KMS-11 (cell line): ENCODE results near the gene TMEM163.

Source experiments
- H2AFZ ChIP-seq: fragments of 200-600 bp; sonication (generic); 2 replicates; pipeline ENCODE4 v1.6.1; 2016; ENCODE audit warnings: antibody characterized with exemption, mixed run types, low read depth
- H3K27ac ChIP-seq: fragments of 200-600 bp; sonication (generic); 2 replicates; pipeline ENCODE4 v1.6.1; 2016; ENCODE audit warnings: mild to moderate bottlenecking, mixed run types
- H3K27me3 ChIP-seq: fragments of 200-600 bp; sonication (generic); 2 replicates; pipeline ENCODE4 v1.6.1; 2017; ENCODE audit warnings: mild to moderate bottlenecking, low read depth, mixed run types, moderate library complexity; ENCODE audit not compliant: insufficient read depth
- H3K36me3 ChIP-seq: fragments of 200-600 bp; sonication (generic); 2 replicates; pipeline ENCODE4 v1.6.1; 2017; ENCODE audit warnings: mild to moderate bottlenecking, mixed run types; ENCODE audit not compliant: insufficient read depth
- H3K4me1 ChIP-seq: fragments of 200-600 bp; sonication (generic); 2 replicates; pipeline ENCODE4 v1.6.1; 2016; ENCODE audit warnings: mild to moderate bottlenecking, low read depth, mixed run types; ENCODE audit not compliant: poor library complexity, severe bottlenecking
- H3K4me2 ChIP-seq: fragments of 200-600 bp; sonication (generic); 2 replicates; pipeline ENCODE4 v1.7.0; 2016; ENCODE audit warnings: mild to moderate bottlenecking, mixed run types
- H3K4me3 ChIP-seq: fragments of 200-600 bp; sonication (generic); IDR thresholded peaks from 2 replicates; pipeline ENCODE4 v1.6.1; 2017; ENCODE audit warnings: low read depth, low read length, mixed read lengths; ENCODE audit not compliant: insufficient read depth
- H3K79me2 ChIP-seq: fragments of 200-600 bp; sonication (generic); 2 replicates; pipeline ENCODE4 v1.6.1; 2016; ENCODE audit warnings: low read depth, mixed run types; ENCODE audit not compliant: insufficient read depth
- H3K9ac ChIP-seq: fragments of 200-600 bp; sonication (generic); 2 replicates; pipeline ENCODE4 v1.6.1; 2016; ENCODE audit warnings: mild to moderate bottlenecking, mixed run types
- H4K20me1 ChIP-seq: fragments of 200-600 bp; sonication (generic); 2 replicates; pipeline ENCODE4 v1.6.1; 2016; ENCODE audit warnings: mild to moderate bottlenecking, mixed run types; ENCODE audit not compliant: insufficient read depth
- CTCF ChIP-seq: fragments of 200-600 bp; sonication (generic); conservative IDR thresholded peaks from 2 replicates; pipeline ENCODE4 v1.6.1; 2017; ENCODE audit warnings: low read depth, mild to moderate bottlenecking, antibody characterized with exemption, low read length, moderate library complexity, mixed read lengths

The TMEM163 gene

GRCh38 chr2:134550566-134551164 lies 168.1 kb downstream of the TMEM163 start:
- no peaks in the 10 kb centered on the region for H3K36me3 ChIP-seq
- H3K27me3 ChIP-seq = no peaks in the 10 kb centered on the region
- H3K4me2 ChIP-seq = no peak overlapping the region
- no peak overlapping the region for H2AFZ ChIP-seq
- H3K27ac ChIP-seq = no peak overlapping the region
- H3K79me2 ChIP-seq = no peaks in the 10 kb centered on the region
- TF ChIP-seq CTCF = no peak
- no peaks in the 10 kb centered on the region for H4K20me1 ChIP-seq
- H3K4me1 ChIP-seq = no peaks in the 10 kb centered on the region
- no peak overlapping the region for H3K4me3 ChIP-seq
- H3K9ac ChIP-seq = no peak overlapping the region

- Histone ChIP-seq H3K36me3 (no peaks in the 10 kb centered on the region), H3K27ac (no peak overlapping the region), H3K4me1 (no peaks in the 10 kb centered on the region), H4K20me1 (no peaks in the 10 kb centered on the region), H3K27me3 (no peaks in the 10 kb centered on the region), H3K4me3 (no peak overlapping the region), H3K9ac (no peak overlapping the region), H3K4me2 (no peak overlapping the region), H3K79me2 (no peaks in the 10 kb centered on the region), H2AFZ (no peak overlapping the region)
- TF ChIP-seq CTCF = no peak
These were observed 169.7 kb downstream of the TMEM163 start for GRCh38 chr2:134549104-134549503.

- Histone ChIP-seq H3K4me2 (no peak overlapping the region), H3K9ac (no peak overlapping the region), H2AFZ (no peak overlapping the region), H3K4me3 (no peak overlapping the region), H3K27ac (no peak overlapping the region), H3K79me2 (no peaks in the 10 kb centered on the region), H3K36me3 (no peaks in the 10 kb centered on the region), H4K20me1 (no peaks in the 10 kb centered on the region), H3K4me1 (no peaks in the 10 kb centered on the region), H3K27me3 (no peaks in the 10 kb centered on the region)
- TF ChIP-seq CTCF = no peak
These were observed 177.8 kb downstream of the TMEM163 start for GRCh38 chr2:134540990-134541389.

- H2AFZ ChIP-seq = no peak overlapping the region
- H3K9ac ChIP-seq = no peak overlapping the region
- H4K20me1 ChIP-seq = no peaks in the 10 kb centered on the region
- no peaks in the 10 kb centered on the region for H3K36me3 ChIP-seq
- no peaks in the 10 kb centered on the region for H3K79me2 ChIP-seq
- H3K4me3 ChIP-seq = no peak overlapping the region
- no peak for TF ChIP-seq CTCF
- H3K4me1 ChIP-seq = no peaks in the 10 kb centered on the region
- no peak overlapping the region for H3K4me2 ChIP-seq
- no peak overlapping the region for H3K27ac ChIP-seq
- no peaks in the 10 kb centered on the region for H3K27me3 ChIP-seq
These were observed 178.8 kb downstream of the TMEM163 start for GRCh38 chr2:134539981-134540380.
